A549 (cell line): ENCODE measurements around the gene IMP3.

Experiments used
- BHLHE40 ChIP-seq: IDR thresholded peaks from 2 replicates; pipeline ENCODE4 v1.6.1; 2012; ENCODE audit warnings: low read depth, low read length, inconsistent platforms
- MYC ChIP-seq: IDR thresholded peaks from 2 replicates; pipeline ENCODE4 v1.6.1; 2012; ENCODE audit warnings: mild to moderate bottlenecking, inconsistent platforms, low read length, improper control_type of control experiment, borderline replicate concordance
- NR3C1 ChIP-seq: fragments of >200 bp; sonication (Bioruptor Twin); formaldehyde crosslinking; IDR thresholded peaks from 3 replicates; pipeline ENCODE4 v1.6.1; 2017
- POLR2A ChIP-seq: IDR thresholded peaks from 2 replicates; pipeline ENCODE4 v1.6.1; 2012; ENCODE audit warnings: mild to moderate bottlenecking, low read length
- TF ChIP-seq, protein P1 (sequence below): fragments of >200 bp; sonication (Bioruptor Twin); formaldehyde crosslinking; IDR thresholded peaks from 3 replicates; pipeline ENCODE4 v1.5.1; 2016
- TF ChIP-seq, protein P2 (sequence below): IDR thresholded peaks from 2 replicates; pipeline ENCODE4 v1.6.1; 2012

DNA sequence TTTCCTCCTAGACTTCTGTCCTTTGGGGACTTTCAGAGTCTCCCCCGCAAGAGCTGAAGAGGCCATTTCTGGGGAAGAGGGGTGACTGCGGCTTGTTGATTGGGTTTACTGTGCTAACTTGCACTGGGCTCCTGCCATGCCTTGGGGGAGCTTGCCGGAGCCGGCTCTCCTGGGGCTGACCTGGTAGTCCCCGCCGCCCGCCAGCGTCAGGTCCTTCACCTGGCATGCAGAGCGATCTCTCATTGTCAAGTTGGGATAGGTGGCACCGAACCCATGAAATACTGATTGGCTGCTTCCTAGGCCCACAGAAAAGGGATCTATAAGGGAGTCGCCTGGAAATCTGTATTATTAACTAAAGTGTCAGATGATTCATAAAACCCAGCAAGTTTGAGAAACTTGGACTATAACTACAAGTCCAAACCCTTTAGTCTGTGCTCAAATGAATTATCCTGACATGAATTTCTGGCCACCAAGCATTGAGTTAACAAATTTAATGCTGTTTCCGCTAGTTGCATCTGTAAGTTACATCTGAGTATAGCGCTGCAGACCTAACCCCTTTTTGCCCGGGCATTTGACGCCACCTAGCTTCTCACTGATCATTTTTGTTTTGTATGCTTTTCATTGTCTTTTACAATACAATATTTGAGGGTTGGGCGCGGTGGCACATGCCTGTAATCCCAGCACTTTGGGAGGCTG is 607 bp upstream of the IMP3 start:
- TF ChIP-seq, protein P1, sequence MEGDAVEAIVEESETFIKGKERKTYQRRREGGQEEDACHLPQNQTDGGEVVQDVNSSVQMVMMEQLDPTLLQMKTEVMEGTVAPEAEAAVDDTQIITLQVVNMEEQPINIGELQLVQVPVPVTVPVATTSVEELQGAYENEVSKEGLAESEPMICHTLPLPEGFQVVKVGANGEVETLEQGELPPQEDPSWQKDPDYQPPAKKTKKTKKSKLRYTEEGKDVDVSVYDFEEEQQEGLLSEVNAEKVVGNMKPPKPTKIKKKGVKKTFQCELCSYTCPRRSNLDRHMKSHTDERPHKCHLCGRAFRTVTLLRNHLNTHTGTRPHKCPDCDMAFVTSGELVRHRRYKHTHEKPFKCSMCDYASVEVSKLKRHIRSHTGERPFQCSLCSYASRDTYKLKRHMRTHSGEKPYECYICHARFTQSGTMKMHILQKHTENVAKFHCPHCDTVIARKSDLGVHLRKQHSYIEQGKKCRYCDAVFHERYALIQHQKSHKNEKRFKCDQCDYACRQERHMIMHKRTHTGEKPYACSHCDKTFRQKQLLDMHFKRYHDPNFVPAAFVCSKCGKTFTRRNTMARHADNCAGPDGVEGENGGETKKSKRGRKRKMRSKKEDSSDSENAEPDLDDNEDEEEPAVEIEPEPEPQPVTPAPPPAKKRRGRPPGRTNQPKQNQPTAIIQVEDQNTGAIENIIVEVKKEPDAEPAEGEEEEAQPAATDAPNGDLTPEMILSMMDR: peak; percentile 76
- TF ChIP-seq MYC (no peak), NR3C1 (no peak), BHLHE40 (no peak; the same call in 1 of the 2 replicates), POLR2A (no peak)
- TF ChIP-seq, protein P2, sequence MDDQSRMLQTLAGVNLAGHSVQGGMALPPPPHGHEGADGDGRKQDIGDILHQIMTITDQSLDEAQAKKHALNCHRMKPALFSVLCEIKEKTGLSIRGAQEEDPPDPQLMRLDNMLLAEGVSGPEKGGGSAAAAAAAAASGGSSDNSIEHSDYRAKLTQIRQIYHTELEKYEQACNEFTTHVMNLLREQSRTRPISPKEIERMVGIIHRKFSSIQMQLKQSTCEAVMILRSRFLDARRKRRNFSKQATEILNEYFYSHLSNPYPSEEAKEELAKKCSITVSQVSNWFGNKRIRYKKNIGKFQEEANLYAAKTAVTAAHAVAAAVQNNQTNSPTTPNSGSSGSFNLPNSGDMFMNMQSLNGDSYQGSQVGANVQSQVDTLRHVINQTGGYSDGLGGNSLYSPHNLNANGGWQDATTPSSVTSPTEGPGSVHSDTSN: no peak
